Germinal center (tissue), 1 donor: ENCODE data around the gene SECTM1.
"Not testable (repeated sequence)": the region's sequence is repeated elsewhere in the genome, so short reads cannot be mapped to it uniquely, and the experiment has no call there.

Source experiments
- DNase-seq: peaks from one replicate; pipeline ENCODE4 v3.0.0; 2012; ENCODE audit warnings: mixed read lengths, low spot score

Gene SECTM1

DNA sequence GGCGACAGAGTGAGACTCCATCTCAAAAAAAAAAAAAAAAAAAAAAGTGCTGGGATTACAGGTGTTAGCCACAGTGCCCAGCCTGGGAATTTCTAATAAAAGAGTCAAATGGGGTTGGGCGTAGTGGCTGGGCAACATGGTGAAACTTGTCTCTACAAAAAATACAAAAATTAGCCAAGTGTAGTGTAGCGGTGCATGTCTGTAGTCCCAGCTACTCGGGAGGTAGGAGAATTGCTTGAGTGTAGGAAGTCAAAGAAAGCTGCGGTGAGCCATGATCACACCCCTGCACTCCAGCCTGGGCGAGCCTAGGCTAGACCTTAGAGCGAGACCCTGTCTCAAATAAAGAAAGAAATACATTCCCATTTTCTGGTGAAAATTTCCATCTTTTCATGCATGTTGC, 35.6 kb upstream of the SECTM1 start:
- no peak for DNase-seq

DNA sequence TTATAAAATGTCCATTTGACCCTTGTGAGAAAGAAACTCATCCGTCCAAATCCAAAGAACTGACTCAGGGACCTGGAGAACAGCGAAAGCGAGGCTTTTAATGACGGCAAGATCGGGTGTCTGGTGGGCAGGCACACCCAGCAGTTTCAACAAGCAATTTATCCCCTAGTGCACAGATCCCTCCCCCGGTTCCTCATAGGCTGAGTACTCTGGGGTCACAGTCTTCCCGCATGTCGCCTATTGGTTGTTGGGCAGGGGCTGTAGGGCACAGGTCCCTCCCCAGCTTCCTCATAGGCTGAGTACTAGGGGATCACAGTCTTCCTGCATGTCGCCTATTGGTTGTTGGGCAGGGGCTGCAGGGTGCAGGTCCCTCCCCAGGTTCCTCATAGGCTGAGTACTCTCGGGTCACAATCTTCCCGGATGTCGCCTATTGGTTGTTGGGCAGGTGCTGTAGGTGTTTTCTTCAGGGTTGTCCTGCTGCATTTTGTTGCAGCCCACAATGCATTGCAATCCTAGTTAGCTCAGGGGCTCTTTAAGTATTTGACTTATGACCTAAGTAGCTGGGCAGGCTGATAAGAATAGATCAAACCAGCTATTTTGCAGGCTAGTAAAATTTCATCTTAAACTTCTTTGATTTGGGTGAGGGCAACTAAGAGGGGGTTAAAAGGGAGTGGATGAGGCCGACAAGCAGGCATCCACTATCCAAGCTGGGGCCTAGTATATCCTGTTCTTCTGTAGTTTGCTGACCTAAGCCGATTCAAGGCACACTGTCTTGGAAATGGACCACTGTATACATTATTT, 34.4 kb upstream of the SECTM1 start:
- DNase-seq, result no peak

DNA sequence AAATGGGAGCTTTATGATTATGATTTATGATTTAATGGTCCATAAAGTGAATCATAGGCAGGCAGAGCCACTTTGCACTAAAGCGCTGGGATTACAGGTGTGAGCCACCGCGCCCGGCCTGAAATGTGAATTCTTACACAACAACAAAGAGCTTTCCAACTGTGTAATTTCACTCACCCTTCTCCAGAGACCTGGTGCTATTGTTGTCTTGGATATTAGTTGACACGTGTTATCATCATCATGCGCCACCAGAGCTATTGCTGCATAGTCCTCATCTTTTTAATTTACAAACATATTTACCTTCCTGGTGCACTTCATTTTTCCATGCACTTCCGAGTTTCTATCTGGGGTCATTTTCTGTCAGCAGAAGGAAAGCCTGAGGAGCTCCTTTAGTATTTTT, 33.2 kb upstream of the SECTM1 start:
- no peak for DNase-seq

DNA sequence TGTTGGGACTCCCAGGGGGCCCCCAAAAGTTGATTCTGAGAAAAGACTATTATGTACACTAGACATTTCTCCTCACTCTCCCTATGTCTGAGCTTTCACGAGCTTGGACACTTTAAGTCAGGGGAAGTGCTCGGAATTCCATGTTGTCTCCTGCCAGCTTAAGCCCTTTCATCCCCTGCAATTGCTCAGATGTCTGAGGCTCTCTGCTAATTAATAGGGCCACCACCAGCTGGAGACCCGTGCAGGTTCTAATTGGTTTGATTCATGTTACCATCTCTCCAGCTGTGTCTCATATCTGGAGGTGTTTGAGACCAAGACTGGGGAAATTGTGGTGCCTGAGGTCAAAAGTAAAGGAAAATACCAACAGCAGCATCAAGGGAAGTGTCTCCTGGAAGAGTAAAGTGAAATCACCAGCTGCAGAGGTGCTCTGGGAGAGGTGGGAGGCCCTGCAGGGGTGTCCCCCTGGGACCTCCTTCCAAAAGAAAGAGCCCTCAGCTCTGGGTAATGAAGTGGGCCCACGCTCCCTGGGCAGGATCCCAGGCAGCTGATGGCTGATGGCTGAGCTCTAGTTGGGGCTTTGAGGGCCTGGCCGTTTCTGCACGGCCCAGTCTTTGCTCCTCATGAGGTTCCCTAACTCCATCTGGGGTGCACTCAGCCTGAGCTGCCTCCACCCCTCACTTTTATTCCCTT, 32.2 kb upstream of the SECTM1 start:
- no peak for DNase-seq

DNA sequence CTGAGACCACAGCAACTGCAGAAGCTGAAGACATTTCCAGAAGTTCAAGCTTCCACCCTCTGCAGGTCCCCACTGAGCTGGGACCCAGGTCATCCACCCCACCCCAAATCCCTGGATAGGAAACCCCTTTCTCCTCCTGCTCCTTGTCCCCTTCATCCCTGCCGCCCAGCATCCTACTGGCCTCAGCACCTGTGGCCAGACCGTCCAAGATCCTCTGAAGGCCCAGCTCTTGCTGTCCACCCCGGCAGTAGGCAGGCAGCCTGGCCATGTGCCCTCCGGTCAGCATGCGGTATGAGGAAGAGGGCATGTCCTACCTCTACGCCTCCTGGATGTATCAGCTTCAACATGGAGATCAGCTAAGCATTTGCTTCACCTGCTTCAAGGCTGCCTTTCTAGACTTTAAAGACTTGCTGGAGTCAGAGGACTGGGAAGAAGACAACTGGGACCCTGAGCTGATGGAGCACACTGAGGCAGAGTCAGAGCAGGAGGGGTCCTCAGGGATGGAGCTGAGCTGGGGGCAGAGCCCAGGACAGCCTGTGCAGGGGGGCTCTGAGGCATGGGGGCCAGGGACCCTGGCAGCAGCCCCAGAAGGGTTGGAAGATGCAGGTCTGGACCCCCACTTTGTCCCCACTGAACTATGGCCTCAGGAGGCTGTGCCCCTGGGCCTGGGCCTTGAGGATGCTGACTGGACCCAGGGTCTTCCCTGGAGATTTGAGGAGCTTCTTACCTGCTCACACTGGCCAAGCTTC, 28.5 kb upstream of the SECTM1 start:
- DNase-seq, result no peak

DNA sequence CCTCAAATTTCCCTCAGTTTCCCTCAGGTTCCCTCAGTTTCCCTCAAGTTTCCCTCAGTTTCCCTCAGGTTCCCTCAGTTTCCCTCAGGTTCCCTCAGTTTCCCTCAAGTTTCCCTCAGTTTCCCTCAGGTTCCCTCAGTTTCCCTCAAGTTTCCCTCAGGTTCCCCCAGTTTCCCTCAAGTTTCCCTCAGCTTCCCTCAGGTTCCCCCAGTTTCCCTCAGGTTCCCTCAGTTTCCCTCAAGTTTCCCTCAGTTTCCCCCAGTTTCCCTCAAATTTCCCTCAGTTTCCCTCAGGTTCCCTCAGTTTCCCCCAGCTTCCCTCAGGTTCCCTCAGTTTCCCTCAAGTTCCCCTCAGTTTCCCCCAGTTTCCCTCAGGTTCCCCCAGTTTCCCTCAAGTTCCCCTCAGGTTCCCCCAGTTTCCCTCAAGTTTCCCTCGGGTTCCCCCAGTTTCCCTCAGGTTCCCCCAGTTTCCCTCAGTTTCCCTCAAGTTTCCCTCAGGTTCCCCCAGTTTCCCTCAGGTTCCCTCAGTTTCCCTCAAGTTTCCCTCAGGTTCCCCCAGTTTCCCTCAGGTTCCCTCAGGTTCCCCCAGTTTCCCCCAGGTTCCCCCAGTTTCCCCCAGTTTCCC, 26.0 kb upstream of the SECTM1 start:
- DNase-seq, result not testable (repeated sequence)

DNA sequence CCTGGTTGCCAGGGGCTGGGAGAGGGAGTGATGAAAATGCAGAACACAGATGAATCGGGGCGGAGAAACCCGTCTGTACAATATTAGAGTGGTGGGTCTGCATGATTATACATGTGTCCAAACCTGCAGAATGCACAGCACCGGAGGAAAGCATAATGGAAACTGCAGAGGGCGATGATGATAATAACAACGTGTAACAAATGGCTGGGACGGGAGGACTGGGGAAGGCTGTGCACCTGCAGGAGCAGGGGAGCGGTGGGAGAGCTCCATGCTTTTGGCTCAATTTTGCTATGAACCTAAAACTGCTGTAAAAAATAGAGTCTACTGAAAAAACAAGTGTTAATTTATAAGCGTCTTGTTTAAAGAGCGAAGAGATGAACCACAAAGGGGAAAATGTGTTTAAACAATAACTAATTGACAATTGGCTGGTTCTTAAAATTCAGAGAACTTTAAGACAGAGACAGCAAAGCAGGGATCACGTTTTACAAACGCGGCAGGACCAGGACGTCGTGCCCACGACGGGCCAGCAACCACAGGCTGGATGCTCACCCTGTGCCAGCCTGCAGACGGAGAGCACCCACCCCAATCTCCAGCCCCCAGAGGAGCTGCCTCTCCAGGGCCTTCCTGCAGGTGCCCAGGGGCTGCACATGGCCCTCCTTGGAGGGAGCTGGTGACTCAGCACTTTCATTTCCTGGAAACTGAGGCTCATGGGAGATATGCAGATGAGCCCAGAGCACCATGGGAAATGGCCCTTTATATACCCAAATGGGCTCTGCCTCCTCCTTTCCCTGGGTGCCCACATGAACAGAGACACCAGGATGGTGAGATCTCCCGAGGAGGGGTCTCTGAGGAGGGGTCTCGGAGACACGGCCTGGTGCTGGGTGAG, 25.1 kb upstream of the SECTM1 start, which contains the start of gene TEX19:
TSS of gene TEX19 (plus strand) at position 783 of the 886 bp plus-strand sequence. CDS start 2,904 bp downstream, outside the sequence.
- no peak for DNase-seq

DNA sequence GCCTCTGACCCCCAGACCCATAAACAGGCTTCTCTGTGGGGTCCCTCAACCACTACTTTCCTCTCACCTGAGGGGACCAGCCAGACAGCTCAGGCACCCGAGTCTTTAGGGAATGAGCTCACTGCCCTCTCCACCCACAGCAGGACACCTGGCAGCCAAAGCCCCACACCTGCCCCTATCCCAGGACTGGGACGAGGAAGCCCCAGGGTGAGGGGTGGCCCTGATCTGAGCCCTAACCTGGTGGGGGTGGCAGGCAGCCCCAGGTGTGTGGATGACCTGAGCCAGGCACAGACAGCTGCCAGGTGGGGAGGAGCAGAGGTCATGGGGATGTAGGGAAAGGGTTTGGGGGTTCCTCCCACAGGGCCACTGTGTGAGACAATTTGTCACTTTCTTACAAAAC, 23.8 kb upstream of the SECTM1 start:
- no peak for DNase-seq

DNA sequence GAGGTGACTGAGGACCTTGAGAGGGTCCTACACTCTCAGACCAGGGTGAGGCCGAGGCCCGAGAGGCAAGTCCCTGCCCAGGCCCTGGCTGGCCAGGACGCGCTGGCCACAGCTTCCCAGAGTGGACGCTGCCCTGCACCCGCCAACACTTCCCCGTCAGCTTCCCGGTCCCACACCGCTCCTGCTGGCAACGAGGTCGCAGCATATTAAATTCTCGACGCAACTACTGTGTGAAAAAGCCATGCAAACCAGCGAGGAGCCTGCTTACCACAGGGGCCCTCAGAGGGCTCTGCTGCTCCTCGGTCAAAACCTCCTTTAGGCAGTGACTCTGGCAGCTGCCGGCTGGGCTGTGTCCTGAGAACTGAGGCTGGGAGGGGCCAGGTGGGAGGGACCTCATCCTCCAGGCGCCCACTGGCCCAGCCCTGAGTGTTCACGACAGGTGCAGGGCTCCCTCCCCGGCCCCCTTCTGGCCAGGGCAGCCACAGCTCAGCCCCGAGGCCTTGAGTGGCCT, 23.3 kb upstream of the SECTM1 start:
- no peak for DNase-seq

DNA sequence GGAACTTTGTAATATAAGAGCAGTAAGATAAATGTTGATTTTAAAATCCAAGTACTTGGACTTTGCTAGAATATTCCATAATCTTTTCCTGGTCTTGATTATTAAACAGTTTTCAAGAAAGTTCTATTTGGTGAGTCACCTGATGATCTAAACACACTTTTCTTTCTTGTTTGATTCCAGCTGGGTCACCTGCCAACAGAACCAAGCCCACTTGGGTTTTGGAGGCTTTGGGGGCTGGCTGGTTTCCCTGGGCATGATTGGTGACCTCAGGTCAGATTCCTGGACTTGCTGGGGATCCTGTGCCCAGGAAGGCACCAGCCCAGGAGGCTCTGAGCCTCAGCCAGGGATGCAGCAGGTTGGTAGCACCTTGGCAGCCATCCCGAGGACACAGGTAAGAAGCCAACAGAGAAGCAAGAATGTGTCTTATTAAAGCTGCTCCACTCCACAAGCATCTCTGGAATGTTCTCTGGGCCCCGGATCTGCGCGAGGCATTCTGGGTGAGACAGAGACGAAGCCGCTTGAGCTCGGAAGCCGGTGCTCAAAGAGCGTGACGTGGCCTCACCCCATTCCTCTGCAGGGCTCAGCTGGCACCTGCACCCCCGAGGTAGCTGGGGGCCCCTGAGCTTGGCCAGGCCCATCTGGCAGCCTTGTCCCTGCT, 22.3 kb upstream of the SECTM1 start:
- DNase-seq, result no peak

DNA sequence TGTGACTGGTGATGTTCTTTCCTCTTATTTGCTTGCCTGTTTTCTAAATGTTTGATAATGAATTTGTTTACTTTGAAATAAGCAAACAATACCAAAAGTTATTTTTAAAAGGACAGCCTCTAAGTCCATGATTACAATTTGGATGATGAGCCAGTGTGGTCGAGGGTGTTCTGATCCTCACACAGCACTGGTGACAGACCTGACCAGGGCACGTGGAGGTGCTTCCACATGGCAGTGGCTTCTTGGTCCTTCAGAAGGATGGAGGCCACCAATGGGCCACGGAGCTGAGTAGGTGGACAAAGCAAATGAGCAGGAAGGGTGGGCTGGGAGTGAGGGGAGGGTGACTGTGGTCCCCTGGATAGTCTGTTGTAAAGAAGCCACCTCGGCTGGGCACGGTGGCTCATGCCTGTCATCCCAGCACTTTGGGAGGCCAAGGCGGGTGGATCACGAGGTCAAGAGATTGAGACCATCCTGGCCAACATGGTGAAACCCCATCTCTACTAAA, 21.3 kb upstream of the SECTM1 start:
- no peak for DNase-seq

DNA sequence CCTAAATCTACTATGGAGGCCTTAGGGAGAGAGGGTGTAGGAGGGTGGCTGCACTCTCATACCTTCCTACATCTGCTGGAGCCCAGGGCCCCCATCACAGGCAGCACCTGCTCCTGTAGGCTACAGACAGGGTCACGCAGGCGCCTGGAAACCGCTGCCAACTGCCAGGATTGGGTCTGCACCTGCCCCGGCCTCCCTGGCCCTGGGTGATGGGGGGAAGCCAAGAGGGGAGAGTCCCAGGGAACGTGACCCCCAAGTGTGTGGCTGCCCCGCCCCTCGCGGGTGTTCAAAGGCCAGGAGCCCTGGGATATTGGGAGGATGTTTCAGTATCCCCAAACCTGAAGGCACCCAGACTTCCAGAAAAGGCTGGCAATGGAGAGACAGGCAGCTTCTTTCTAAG, 19.9 kb upstream of the SECTM1 start:
- no peak for DNase-seq

DNA sequence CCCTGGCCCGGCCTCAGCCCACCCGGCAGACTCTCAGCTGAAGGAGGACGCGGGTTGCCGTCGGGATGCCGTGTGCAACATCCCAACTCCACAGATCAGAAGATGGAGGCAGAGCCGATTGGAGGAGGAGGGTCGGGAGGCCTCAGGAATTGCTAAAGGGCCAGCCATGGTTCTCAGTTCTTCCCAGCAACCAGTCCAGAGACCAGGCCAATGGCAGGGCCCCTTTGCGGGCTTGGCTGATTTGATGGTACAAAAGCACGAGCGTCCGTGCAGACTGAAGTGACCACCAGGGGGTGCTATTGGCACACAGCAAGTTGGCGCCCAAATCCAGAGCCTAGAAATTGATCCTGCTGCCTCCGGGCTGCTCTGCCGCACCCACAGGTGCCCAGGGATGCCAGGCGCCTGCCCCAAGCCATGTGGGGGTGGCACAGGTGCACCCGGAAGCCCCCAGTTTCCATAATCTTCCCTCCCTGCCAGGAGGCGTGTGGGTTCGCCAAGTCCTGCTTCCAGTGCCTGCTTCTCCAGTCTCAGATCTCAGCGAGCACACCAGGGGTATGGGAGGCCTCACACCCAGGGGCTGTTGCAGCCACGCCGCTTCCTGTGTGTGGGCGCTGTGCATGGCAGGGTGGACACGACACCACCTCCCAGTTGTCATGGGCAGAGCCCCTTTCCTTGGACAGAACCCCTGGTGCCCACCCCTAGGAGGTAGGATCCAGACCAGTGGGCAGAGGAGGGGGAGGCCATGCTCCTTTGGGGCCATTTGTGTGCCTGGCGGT, 18.3 kb upstream of the SECTM1 start:
- peak; percentile 83 for DNase-seq

DNA sequence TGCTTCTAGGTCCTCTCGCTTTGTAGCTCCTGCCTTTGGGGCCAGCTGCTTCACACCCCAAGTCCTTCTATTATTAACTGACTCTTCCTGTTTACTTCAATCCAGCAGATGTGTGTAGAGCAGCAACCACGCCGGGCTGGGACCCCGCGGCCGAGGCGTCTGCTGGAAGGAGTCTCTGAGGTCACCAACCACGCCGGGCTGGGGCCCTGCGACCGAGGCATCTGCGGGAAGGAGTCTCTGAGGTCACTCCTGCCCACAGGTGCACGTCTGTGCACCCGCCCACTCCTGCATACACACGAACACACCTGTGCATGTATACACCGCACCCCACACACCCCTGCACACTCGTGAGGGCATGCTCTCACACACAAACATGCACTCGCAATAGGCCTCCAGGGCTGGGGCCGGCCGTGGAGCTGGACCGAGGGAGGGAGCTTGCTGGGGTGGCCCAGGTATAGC, 17.7 kb upstream of the SECTM1 start:
- DNase-seq, result no peak

DNA sequence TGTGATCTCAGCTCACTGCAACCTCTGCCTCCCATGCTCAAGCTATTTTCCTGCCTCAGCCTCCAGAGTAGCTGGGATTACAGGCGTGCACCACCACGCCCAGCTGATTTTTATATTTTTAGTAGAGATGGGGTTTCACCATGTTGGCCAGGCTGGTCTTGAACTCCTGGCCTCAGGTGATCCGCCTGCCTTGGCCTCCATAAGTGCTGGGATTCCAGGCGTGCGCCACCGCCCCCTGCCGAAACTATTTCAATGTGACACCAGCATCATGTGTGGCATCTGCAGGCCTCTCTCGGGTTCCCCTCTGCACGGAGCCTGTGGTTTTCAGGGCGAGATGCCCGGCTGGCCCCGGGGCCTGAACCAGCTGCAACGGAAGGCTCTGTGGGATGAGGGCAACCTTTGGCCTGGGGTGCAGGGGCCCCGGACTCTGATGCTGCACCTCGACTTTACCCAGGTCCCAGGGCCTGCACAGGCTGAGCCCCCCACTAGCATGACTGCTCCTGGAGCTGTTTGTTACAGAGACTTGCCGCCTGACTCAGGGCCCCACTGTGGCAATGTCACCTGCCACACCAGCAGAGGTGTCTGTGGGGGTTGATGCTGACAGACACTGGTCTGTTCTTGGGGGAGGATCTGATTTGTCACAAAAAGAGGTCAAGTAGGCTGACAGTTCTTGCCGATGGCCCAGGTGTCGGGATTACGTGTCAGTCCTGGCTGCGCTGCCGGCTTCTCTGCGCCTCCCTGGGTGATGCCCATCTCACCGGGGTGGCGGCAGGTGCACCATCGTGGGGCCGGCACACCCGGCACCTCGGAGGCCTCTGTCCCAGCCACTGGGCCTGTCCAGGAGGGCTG, 16.8 kb upstream of the SECTM1 start:
- DNase-seq, result peak; percentile 50

DNA sequence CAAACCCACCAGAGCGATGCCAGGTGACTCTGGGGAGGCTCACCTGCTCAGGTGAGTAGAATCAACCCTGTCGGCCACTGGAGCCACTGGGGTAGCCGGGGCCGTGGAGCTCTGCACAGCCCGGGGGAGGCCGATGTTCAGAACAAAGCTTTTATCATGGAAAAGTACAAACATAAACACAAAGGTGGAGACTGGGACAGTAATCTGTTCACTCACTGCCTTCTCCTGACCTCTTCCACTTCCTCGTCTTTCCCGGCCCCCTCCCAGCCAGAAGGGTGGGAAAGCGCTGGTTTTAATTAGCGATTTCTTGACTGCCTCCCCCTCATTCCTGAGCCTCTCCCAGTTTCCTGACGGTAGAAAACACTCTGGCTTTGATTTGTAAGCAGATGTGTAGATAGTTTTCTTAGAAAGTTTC, 15.7 kb upstream of the SECTM1 start:
- no peak for DNase-seq

DNA sequence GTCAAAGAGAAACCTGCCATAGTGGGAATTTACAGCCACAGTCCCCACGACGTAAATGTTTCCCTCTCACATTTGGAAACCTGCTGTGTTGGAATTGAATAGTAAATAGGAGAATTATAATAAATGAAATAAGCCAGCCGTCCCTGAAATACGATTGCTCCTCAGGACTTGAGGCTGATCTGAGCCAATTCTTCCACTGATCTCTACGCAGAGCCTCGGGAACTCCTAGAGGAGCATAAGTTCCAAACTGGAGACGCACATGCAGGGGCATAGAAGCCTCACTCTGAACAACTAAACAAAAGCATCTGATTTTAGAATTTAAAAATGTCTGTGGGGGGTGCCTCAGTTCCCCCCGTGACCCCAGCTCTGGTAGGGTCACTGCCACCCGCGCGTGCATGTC, 15.3 kb upstream of the SECTM1 start:
- no peak for DNase-seq

DNA sequence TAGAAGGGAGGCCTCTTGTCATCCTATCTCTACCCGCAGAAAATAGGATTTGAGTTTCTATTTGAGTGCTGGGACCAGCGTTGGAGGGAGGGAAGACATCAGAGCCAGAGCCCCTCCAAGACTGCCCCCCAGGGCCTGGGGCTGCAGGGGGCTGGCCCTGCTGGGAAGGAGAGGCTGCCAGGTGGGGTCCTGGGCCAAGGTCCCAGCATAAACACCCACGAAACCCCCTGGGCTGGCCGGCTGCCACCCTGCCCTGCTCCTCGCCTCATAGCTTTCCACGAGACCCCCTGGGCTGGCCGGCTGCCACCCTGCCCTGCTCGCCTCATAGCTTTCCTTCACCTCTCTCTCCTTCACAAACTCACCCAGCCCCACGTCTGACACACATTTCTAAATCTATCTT, 14.9 kb upstream of the SECTM1 start:
- no peak for DNase-seq
